ENCODE data around the gene SLC35E1. TPM values are rescaled to one million over a fixed set of nuclear protein-coding genes. Genes with fewer than 3 reads are reported as not detected.

SLC35E1 gene
- total and polyA plus RNA-seq, 2 experiments from 2014 or later, result 17.0 to 30.3 TPM

DNA sequence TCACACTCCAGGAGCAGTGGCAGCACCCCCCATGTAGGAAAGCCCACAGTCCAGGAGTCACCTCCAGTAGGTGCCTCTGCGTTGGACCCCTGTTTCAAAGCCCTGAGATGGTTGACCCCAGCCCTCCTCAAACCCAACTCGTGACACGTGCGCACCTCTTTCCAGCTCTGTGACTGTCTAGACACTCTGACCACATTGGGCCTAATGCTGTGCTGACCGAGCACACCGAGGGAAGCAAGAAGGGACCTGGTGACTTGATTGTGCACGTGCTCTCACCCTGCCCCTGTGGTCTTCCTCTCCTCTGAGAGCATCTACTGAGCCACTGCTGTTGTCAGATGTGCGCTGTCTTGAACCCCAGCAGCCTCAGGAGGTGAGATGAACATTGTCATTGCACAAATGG, 22.9 kb upstream of the SLC35E1 start:
- H3K4me3 Mint-ChIP-seq, result no peak overlapping the region
- Histone ChIP-seq H3K9me2 (ENCODE audit: insufficient read depth) (no peaks in the 10 kb centered on the region), H3F3A (replicated peaks; ENCODE audit: low read depth) (no peaks in the 10 kb centered on the region), H3K27ac (ENCODE audit: low read depth) (no peak overlapping the region), H3K4me3 (no peak overlapping the region), H3K79me2 (replicated peaks; ENCODE audit: insufficient read depth) (peaks cover 96% of the 10 kb centered on the region), H3K4me2 (no peak overlapping the region), H3K4me1 (ENCODE audit: insufficient read depth) (peaks cover 7% of the 10 kb centered on the region; the same call in 1 of the 2 replicates), H4K20me1 (replicated peaks; ENCODE audit: insufficient read depth) (peaks cover 64% of the 10 kb centered on the region), H3K27me3 (ENCODE audit: insufficient read depth) (no peaks in the 10 kb centered on the region), H2AFZ (no peak overlapping the region), H3K36me3 (ENCODE audit: insufficient read depth) (no peaks in the 10 kb centered on the region)
- no peak for DNase-seq (ENCODE audit: low spot score)
- H3K36me3 Mint-ChIP-seq (ENCODE audit: low read depth), result no peaks in the 10 kb centered on the region; the same call in 2 of the 3 replicates
- H3K4me1 Mint-ChIP-seq, result peaks cover 22% of the 10 kb centered on the region
- H3K27me3 Mint-ChIP-seq (ENCODE audit: insufficient read depth, low read depth, poor library complexity), result peaks cover 7% of the 10 kb centered on the region
- no peak for ATAC-seq
- TF ChIP-seq, protein P1, sequence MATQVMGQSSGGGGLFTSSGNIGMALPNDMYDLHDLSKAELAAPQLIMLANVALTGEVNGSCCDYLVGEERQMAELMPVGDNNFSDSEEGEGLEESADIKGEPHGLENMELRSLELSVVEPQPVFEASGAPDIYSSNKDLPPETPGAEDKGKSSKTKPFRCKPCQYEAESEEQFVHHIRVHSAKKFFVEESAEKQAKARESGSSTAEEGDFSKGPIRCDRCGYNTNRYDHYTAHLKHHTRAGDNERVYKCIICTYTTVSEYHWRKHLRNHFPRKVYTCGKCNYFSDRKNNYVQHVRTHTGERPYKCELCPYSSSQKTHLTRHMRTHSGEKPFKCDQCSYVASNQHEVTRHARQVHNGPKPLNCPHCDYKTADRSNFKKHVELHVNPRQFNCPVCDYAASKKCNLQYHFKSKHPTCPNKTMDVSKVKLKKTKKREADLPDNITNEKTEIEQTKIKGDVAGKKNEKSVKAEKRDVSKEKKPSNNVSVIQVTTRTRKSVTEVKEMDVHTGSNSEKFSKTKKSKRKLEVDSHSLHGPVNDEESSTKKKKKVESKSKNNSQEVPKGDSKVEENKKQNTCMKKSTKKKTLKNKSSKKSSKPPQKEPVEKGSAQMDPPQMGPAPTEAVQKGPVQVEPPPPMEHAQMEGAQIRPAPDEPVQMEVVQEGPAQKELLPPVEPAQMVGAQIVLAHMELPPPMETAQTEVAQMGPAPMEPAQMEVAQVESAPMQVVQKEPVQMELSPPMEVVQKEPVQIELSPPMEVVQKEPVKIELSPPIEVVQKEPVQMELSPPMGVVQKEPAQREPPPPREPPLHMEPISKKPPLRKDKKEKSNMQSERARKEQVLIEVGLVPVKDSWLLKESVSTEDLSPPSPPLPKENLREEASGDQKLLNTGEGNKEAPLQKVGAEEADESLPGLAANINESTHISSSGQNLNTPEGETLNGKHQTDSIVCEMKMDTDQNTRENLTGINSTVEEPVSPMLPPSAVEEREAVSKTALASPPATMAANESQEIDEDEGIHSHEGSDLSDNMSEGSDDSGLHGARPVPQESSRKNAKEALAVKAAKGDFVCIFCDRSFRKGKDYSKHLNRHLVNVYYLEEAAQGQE (IDR thresholded peaks at IDR 0.05; ENCODE audit: unreplicated experiment), result no peak
- TF ChIP-seq, protein P2, sequence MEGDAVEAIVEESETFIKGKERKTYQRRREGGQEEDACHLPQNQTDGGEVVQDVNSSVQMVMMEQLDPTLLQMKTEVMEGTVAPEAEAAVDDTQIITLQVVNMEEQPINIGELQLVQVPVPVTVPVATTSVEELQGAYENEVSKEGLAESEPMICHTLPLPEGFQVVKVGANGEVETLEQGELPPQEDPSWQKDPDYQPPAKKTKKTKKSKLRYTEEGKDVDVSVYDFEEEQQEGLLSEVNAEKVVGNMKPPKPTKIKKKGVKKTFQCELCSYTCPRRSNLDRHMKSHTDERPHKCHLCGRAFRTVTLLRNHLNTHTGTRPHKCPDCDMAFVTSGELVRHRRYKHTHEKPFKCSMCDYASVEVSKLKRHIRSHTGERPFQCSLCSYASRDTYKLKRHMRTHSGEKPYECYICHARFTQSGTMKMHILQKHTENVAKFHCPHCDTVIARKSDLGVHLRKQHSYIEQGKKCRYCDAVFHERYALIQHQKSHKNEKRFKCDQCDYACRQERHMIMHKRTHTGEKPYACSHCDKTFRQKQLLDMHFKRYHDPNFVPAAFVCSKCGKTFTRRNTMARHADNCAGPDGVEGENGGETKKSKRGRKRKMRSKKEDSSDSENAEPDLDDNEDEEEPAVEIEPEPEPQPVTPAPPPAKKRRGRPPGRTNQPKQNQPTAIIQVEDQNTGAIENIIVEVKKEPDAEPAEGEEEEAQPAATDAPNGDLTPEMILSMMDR (conservative IDR thresholded peaks at IDR 0.05; ENCODE audit: low read depth in 2 of 2), result no peak
- no peak for TF ChIP-seq NANOG (IDR thresholded peaks at IDR 0.05; ENCODE audit: borderline replicate concordance)
- TF ChIP-seq ZNF114 (CRISPR knock-in tag; IDR thresholded peaks at IDR 0.05), result no peak
- no peak for TF ChIP-seq ZNF331 (CRISPR knock-in tag; IDR thresholded peaks at IDR 0.05; ENCODE audit: low read depth)
- TF ChIP-seq STAT1 (IDR thresholded peaks at IDR 0.05; ENCODE audit: unreplicated experiment), result no peak
- TF ChIP-seq CREB1 (CRISPR knock-in tag; IDR thresholded peaks at IDR 0.05; ENCODE audit: low read depth), result no peak
- no peak for TF ChIP-seq ETS1 (IDR thresholded peaks at IDR 0.05)
- TF ChIP-seq JUNB (IDR thresholded peaks at IDR 0.05; ENCODE audit: unreplicated experiment), result no peak
- TF ChIP-seq, protein P3, sequence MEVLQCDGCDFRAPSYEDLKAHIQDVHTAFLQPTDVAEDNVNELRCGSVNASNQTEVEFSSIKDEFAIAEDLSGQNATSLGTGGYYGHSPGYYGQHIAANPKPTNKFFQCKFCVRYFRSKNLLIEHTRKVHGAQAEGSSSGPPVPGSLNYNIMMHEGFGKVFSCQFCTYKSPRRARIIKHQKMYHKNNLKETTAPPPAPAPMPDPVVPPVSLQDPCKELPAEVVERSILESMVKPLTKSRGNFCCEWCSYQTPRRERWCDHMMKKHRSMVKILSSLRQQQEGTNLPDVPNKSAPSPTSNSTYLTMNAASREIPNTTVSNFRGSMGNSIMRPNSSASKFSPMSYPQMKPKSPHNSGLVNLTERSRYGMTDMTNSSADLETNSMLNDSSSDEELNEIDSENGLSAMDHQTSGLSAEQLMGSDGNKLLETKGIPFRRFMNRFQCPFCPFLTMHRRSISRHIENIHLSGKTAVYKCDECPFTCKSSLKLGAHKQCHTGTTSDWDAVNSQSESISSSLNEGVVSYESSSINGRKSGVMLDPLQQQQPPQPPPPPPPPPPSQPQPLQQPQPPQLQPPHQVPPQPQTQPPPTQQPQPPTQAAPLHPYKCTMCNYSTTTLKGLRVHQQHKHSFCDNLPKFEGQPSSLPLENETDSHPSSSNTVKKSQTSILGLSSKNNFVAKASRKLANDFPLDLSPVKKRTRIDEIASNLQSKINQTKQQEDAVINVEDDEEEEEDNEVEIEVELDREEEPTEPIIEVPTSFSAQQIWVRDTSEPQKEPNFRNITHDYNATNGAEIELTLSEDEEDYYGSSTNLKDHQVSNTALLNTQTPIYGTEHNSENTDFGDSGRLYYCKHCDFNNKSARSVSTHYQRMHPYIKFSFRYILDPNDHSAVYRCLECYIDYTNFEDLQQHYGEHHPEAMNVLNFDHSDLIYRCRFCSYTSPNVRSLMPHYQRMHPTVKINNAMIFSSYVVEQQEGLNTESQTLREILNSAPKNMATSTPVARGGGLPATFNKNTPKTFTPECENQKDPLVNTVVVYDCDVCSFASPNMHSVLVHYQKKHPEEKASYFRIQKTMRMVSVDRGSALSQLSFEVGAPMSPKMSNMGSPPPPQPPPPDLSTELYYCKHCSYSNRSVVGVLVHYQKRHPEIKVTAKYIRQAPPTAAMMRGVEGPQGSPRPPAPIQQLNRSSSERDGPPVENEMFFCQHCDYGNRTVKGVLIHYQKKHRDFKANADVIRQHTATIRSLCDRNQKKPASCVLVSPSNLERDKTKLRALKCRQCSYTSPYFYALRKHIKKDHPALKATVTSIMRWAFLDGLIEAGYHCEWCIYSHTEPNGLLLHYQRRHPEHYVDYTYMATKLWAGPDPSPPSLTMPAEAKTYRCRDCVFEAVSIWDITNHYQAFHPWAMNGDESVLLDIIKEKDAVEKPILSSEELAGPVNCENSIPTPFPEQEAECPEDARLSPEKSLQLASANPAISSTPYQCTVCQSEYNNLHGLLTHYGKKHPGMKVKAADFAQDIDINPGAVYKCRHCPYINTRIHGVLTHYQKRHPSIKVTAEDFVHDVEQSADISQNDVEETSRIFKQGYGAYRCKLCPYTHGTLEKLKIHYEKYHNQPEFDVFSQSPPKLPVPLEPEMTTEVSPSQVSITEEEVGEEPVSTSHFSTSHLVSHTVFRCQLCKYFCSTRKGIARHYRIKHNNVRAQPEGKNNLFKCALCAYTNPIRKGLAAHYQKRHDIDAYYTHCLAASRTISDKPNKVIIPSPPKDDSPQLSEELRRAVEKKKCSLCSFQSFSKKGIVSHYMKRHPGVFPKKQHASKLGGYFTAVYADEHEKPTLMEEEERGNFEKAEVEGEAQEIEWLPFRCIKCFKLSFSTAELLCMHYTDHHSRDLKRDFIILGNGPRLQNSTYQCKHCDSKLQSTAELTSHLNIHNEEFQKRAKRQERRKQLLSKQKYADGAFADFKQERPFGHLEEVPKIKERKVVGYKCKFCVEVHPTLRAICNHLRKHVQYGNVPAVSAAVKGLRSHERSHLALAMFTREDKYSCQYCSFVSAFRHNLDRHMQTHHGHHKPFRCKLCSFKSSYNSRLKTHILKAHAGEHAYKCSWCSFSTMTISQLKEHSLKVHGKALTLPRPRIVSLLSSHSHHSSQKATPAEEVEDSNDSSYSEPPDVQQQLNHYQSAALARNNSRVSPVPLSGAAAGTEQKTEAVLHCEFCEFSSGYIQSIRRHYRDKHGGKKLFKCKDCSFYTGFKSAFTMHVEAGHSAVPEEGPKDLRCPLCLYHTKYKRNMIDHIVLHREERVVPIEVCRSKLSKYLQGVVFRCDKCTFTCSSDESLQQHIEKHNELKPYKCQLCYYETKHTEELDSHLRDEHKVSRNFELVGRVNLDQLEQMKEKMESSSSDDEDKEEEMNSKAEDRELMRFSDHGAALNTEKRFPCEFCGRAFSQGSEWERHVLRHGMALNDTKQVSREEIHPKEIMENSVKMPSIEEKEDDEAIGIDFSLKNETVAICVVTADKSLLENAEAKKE (CRISPR knock-in tag; IDR thresholded peaks at IDR 0.05), result no peak
- TF ChIP-seq POLR2AphosphoS5 (IDR thresholded peaks at IDR 0.05; ENCODE audit: low read depth), result no peak
- no peak for TF ChIP-seq EZH2phosphoT487 (IDR thresholded peaks at IDR 0.05; ENCODE audit: unreplicated experiment)
- TF ChIP-seq EZH2 (IDR thresholded peaks at IDR 0.05; ENCODE audit: low read depth, unreplicated experiment), result no peak
- H3K9me3 Mint-ChIP-seq, result no peaks in the 10 kb centered on the region; the same call in 2 of the 3 replicates
- peak overlapping the region; percentile 26; the same call in 1 of the 2 replicates for H3K27ac Mint-ChIP-seq
